GM04504 (cell line): Measurements from ENCODE around the gene PON3.
"Not testable (repeated sequence)": the region's sequence is repeated elsewhere in the genome, so short reads cannot be mapped to it uniquely, and the experiment has no call there.

Experiments
- DNase-seq: peaks from one replicate; pipeline ENCODE4 v3.0.0-alpha.2; 2012; ENCODE audit warnings: low read depth

PON3 gene

GRCh38 chr7:95411666-95412065 is 15.5 kb upstream of the PON3 start:
- no peak for DNase-seq

DNA sequence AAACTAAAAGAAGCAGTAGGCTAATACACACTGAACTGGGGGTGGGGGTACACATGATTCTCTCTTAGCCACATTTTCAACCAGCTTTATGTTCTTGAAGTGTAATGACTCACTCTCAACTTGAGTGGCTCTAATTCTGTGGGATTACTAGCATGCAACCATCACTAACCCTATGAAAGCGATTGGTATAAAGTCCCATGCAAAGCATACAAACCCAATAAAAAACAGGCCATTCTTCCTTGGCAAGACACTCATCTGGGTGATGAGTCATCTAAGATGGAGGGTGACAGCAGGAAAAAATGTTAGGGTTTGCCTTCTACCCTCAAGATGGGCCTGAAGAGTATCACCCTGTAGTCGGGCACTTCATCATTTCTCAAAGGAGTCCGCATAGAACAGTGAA is 14.9 kb upstream of the PON3 start:
- no peak for DNase-seq

GRCh38 chr7:95407751-95408150 is 11.6 kb upstream of the PON3 start:
- no peak for DNase-seq

- DNase-seq: no peak
Measured at GRCh38 chr7:95405800-95406199, 9.6 kb upstream of the PON3 start.

GRCh38 chr7:95405208-95405607 is 9.0 kb upstream of the PON3 start:
- no peak for DNase-seq

- DNase-seq: no peak
Measured at GRCh38 chr7:95404316-95404865, 8.2 kb upstream of the PON3 start.

- no peak for DNase-seq
Measured at GRCh38 chr7:95398155-95398940, 2.2 kb upstream of the PON3 start.

DNA sequence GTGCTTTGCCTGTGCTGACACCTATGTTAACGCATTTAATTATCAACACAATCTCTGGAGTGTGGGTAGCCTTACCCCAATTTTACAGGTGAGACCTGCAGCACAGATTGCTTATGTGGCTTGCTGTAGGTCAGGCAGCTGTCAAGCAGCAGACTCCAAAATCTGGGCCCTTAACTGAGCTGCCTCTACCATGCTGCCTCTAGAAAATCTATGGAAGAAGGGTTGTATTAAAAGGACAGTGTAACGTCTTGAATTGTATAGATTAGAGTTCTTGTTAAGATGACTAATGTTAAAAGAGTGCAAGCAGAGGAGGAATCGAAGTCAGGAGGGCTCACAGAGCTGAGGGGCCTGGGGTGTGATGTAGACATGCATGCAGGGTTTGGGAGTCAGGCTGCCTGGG is 1.2 kb upstream of the PON3 start:
- no peak for DNase-seq

GRCh38 chr7:95395755-95396135 is 430 bp downstream of the PON3 start:
- no peak for DNase-seq

- DNase-seq: no peak
Measured at GRCh38 chr7:95394370-95394769, 1.8 kb downstream of the PON3 start.

- no peak for DNase-seq
Measured at GRCh38 chr7:95391761-95392160, 4.4 kb downstream of the PON3 start.

DNA sequence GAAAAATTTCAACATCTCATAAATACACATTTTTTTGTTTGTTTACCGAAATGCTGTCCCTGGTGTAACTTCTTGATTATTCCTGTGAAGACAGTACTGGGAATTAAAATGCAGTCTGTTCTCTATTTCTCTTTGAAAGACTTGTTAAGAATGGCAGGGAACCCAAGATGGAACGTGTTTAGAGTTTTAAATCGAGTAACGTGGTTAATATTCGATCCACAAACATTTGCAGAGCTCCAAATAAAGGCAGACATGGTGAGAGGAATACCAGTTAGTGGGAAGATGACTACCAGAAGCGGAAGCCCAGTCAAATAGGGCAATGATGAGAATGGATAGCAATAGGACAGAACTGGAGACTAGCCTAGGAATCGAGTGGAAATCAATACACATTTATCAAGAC is 6.7 kb downstream of the PON3 start:
- DNase-seq: no peak

DNA sequence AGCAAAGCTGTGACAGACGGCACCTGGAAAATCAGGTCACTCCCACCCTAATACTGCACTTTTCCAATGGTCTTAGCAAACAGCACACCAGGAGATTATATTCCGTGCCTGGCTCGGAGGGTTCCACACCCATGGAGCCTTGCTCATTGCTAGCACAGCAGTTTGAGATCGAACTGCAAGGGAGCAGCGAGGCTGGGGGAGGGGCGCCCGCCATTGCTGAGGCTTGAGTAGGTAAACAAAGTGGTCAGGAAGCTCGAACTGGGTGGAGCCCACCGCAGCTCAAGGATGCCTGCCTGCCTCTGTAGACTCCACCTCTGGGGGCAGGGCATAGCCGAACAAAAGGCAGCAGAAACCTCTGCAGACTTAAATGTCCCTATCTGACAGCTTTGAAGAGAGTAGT is 16.7 kb downstream of the PON3 start:
- not testable (repeated sequence) for DNase-seq

- no peak for DNase-seq
Measured at GRCh38 chr7:95376632-95377400, 19.4 kb downstream of the PON3 start.

DNA sequence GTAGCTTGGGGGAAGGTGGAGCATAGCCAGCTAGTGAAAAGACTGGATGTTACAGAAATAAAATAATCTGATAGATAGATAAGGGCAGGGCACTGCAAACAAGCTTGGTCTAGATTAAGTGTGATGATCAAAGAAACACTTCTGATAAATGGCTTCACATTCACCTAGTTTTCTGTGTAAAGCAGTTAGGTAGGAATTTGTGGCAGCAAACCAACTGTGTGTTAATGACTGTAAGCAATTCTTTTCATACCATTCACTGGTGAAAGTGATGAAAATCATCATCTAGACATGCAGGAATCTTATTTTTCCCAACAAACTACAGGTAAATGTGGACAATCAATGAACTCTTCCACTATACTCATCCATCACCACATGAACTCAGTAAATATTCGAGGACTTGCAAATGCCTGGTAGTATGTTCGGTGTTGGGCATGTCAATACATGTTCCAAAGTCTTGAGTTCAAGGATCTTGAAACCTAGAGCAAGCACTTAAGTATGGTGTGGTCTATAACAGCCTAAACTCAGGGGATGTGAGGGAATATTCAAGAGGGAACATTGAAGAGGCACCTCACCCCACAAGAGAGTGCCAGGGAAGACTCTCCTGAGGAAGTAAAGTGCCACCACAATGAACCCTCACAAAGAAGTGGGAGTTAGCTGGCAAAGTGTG is 20.5 kb downstream of the PON3 start:
- no peak for DNase-seq

DNA sequence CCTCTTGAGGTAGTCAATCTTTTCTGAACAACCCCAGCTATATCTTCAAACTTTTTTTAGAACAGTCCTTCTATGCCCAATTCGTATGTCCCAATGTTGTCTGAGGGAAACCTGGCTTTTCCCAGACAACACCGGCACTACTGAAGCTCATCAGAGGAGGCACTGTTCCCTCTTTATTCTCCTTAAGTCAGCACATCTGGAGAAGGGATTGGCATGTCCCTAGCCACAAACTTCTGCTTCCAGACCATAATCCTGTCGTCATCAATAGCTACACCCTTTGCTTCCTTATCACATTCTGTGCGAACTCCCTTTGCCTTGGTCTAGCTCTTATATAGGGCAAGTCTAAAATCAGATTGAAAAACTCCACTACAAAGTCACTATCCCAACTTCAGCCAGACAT is 22.9 kb downstream of the PON3 start:
- DNase-seq: no peak

GRCh38 chr7:95368235-95368634 is 27.9 kb downstream of the PON3 start:
- no peak for DNase-seq

GRCh38 chr7:95367606-95368005 is 28.6 kb downstream of the PON3 start:
- DNase-seq: no peak

DNA sequence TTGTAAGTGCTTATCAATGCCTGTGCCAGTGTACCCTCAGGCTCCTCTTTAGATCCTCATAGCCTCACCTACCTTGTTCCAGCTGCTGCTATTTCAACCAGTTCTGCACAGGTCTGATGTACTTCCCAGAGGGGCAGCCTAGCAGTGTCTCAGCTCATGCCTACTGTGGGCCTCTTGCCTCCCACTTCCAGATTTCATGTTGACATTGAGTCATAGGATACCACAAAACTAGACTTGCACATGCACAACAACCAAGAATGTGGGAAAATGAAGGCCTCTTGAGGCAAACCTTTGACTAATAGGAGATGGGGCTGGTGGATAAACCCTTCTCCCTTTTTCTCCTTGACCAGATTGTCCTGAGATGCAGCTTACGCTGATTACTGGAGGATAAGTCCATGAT is 31.0 kb downstream of the PON3 start:
- no peak for DNase-seq

DNA sequence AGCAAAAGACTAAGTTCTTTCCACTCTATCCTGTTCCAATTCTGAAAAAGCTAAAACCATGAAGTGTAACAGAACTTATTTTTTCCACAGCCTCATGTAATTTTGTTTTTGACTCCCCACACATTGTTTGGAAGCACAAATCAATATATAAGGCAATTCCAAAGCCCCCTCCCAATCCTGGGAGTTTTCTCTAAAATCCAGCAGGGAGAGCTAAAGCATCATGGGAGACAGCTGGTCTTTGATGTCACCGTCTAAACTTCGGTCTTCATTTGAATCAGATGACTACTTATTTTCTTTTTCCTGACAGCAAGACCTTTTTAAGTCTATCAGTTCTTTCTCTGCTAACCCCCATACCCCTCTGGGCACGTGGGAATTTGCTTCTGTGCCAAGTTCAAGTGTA is 38.6 kb downstream of the PON3 start:
- no peak for DNase-seq

DNA sequence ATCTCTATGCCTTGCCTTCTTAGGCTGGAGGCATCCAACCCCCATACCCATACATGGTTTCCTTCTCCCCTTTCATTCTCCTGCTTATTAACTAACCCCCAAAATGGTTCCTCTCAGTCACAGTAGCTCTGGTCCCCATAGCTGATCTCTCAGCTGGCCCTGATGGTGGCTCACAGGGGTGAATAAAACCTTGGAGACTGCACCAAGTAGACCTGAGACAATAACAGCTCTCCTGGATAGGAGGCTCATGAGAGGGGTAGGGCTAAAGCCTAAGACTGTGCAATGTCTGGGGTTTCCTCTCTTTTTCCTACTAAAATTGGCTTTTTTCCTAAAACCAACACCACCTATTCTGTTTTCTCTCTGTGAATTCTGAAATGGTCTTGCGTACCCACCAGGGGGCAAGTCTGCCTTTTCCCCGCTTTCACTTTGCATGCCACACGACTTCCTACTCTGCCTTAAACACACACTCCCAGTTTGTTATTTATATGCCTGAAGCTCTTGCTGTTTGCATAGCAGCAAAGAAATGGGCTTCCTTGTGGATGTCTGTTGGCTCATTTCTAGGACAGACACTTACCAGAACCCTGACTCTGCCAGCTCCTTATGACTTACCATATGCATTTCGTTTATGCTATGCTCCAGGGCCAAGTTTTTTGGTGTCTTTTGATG is 53.4 kb downstream of the PON3 start:
- no peak for DNase-seq

DNA sequence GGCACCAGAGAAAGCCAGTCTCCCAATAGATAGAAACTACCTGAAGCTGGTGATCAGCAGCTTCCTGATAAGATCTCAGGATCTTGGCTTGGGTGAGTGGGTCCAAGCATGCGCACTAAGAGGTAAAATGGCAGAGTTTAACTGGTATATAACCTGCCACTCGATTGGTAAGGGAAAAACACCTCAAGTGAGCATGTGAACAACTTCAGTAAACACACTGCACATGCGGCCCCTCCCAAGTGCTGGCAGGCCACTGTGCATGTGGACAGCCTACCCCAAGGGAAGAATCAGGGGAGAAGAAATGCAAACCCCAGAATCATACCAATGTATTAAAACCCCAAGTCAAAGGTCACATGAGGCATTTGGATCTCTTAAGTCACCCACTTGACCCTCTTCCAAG is 54.1 kb downstream of the PON3 start:
- no peak for DNase-seq
